HL-60/S4 treated with retinoic acid at 250 ng/mL for 4 days and 3 days (cell line): ENCODE measurements around the gene SCUBE2.

ENCODE experiments used
- in situ Hi-C: fragments of 300-500 bp; cut with MboI; formaldehyde crosslinking; loops from 2 replicates; pipeline ENCODE4 v1.7.0; 2022; ENCODE audit warnings: low sequenced_read_pairs

Gene SCUBE2

DNA sequence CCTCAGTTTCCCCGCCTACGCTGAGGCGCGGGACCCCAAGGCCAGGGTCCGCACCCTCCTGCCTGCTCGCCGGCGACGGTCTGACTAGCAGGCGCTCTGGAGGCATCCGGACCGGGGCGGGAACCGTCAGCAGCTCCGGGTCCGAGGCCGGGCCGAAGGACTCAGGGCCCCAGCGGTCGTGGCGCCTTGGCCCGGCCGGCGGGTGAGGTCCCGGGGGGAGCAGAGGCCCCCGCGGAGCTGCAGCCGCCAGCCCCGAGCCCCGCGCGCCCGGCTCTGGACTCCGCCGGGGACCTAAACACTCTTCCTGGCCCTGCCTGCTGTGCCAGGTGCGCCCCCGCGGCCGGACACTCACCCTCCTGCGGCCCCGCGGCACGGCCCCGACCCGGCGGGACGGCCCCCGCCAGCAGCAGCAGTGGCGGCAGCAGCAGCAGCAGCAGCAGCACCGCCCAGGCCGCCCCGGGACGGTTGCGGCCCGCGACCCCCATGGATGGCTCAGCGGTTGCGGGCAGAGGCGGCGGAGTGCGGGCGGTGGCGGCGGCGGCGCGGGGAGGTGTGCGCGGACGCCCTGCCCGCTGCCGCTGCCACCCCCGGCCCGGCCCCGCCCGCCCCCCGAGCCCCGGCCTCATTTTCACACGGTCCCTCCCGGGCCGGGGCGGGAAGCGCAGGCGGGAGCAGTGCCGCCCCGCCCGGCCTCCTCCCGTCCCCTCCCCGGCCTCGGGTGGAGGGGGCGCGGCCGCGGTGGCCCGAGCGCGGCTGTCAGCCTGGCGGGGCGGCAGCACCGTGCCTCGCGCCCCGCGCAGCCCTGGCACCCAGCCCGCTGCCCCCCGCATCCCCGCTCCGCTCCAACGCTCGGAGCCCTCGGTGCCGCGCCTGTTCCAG lies at the start of gene SCUBE2:
Gene SCUBE2, minus strand, starts transcription at position 556 of the 879 bp plus-strand sequence. Its CDS starts 71 bp downstream, at position 485.
- in situ Hi-C loops: no loop called here

DNA sequence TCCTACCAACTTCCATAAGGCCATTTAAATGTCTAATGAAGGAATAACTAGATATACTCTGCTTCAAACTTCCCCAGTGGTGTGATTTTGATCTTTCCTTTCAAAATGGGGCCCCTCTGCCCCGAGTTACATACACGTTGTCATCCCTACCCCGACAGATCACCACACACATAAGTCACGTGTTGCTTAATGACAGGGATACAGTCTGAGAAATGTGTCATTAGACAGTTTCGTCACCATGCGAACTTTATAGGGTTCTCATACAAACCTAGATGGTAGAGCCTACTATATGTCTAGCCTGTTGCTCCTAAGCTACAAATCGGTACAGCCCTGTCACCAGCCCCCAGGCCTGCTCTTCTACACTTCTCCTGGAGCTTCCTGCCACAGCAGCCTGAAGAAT lies 49.8 kb upstream of the SCUBE2 start:
- in situ Hi-C loops: no loop called here

DNA sequence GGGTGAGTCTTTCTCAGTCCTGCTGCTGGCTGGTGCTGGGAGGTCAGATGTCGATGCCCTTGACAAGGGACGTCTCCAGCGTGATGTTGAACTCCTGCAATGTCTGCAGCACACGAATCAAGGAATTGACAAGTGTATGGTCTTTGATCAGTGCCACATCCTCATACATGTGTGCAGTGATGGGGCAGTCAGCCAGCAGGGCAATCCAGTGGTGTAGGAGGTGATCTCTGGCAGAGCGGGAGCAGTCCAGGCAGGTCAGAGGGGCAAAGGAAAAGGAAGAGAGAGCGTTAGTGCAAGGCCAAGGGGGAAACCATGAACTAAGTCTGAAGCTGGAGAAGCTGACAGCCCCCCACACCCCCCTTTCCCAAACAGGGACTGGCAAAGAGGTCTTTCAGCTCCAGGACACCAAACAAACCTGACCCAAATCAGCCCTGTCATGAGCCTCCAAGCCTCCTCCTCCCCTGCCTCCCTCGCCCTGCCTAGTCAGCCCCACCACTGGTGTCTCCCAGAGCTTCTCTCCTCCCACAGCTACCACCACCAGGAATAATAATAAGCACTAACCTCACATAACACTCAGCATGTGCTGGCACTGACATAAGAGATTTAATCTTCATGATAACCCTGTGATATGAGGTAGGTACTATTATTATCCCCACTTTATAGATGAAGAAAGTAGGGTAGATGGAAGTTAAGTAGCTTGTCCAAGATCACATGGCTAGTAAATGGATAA lies 48.4 kb upstream of the SCUBE2 start:
- in situ Hi-C loops: no loop called here

DNA sequence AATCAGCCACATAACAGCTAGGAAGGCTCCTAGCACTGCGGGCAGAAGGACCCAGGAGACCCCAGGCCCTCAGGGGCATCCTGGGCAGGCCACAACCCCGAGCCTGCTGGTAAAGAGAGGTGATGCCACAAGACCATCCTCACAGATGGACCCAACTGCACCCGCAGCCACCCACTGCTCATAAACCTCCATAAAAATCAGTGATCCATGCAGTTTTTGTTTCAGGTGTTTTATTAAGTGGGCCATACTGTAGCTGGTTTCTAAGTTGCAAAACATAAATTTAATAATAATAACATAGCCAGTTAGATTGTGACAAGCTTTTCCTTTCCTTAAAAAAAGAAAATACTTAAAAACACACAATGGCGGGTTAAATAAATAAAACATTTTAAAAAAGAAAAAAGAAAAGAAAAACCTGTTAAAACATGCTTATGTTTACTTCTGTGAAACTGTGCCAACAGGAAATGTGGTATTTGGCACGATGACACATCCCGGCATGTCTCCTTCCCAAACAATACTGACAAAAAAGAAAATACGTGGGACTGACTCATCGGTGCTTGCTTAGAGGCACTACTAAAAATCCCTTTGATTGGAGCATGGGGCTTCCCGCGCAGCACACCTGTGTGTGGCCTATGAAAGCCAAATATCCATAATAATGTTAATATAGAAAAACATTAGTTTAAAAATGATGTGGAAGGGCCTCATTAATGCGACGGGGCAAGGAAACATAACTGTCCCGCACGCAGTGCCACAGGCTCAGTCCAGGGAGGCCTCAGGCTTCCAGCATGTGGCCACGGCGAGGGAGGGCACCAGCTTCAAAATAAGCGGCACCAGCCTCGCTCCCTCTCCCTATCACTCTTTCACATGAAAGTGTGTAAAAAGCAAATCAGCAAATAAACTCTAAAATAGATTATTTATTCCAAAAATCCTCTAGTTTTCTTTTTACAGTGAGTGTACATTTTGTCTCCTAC lies 47.5 kb upstream of the SCUBE2 start:
- in situ Hi-C loops: no loop called here

DNA sequence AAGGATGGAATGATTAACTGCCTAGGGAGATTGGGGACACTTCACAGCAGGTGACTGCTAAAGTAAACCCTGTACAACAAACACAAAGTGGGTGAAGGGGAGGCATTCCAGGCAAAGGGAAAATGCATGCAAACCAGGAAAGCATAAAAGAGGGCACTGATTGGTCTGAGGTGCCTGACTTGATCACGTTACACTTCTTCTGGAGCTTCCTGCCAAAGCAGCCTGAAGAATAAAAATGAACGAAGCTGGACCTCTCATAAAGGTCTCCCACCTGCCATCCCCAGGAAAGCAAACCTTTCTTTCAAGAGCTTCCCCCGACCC lies 46.7 kb upstream of the SCUBE2 start:
- in situ Hi-C loops: no loop called here

DNA sequence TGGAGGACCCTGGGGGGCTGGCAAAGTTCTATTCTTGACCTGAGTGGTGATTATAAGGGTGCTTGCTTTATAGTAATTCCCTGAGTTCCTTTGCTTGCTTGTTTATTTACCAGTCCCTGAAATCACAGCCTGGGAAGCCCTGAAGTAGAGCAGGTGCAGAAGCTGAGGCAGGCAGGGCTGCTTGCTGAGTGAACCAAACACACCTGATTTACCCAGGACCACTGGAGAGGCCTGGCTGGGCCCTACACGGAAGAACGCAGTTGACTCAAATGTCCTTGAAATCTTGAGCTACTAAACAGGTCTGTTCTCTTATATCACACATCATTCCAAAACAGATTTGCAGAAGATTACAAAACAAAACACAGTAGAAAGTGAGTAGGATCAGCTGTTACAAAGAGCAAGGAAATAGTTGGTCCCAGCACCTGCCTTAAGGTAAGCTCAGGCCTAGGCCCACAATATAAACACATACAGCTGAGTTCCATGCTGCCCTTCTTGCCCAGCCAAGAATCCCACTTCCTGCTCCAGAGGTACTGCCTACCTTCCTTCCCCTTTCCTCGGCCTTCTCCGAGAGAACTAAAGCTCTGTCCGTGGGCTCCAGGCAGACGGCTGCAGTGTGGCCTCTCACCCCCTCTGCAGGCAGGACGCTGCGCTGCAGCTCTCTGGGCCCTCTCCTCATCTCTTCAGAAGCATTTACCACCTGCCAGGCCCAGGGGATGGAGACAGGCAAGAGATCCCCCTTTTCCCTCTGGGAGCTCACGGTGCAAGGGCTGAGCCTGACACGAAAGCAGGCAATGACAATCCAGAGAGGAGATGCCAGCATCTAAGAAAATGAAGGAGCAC lies 46.1 kb upstream of the SCUBE2 start:
- in situ Hi-C loops: no loop called here

DNA sequence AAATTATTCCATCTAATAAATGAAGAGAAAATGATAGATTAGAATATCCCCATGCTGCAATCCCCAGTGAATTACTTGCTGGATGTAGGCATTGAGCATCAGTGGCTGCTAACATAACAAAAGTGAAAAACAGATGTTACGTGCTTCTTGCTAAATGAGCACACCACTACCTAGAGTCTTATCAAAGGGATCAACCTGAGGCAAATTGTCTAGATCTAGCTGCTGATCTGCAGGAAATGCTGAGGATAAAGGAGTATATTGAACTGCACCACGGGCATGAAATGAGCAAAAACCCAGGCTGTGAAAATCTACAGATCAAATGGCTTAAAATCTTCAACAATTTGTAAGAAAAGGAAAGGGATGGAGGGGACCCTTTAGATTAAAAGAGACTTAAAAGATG lies 45.3 kb upstream of the SCUBE2 start:
- in situ Hi-C loops: no loop called here

DNA sequence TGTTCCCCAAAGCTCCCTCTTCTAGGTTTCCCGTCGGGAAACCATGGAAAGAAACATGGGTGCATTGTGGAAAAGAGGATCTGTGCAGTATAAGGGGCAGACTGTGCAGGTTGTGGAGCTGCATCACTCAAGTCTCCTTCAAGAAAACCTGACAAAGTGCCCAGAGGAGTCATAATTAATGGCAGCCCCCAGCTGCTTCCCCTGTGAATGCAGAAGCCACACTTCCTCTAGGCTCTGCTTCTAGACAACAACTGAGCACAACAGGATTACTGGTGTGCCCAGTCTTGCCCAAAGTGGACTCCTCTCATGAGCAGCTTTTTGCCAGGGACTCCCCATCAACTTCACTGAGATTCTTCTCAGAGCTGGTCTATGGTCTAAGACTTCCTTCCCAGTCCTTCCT lies 42.6 kb upstream of the SCUBE2 start:
- in situ Hi-C loops: no loop called here

DNA sequence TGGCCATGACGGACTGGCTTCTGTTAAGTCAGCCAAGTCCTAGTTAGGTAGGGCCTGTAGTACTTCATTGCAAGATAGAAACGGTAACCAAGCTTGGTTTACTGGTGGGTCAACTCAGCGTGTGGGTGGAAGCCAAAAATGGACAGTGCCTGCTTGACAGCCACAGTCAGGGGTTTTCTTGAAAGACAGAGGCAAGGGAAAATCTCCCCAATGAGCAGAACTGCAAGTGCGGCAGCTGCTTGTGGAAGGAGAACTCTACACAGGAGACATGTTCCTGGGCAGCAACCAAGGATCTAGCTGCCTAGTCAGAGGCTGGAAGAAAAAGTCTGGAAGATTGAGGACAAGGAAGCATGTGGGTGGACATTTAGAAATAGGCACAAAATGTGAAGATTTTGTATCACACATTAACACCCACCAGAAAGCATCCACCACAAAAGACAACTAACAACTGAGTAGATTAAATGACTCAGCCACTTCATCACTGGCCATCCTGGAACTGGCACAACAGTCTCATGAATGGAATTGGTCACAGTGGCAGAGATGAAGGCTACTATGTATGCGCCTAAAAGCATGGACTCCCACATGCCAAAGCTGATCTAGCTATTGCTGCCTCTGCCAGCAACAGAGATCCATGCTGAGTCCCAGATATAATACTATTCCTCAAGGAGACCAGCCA lies 40.9 kb upstream of the SCUBE2 start:
- in situ Hi-C loops: no loop called here

DNA sequence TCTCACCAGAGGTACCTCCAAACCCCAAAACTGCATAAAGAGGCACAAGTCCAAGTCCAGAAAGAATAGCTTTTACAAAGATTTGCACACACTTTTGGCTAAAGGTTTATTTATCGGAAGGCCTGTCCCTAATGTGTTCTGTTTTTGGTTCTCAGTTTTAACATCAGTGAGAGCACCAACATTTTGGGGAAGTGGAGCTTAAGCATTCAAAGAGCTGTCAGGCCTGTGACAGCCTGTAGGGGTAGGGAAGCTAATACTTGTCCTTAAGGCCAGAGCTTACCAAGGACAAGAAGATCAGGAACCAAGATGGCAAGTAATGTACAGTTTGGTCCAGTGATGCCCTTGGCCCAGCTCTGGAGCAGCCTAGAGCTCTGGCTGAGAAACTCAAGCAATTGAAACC lies 38.9 kb upstream of the SCUBE2 start:
- in situ Hi-C loops: no loop called here

DNA sequence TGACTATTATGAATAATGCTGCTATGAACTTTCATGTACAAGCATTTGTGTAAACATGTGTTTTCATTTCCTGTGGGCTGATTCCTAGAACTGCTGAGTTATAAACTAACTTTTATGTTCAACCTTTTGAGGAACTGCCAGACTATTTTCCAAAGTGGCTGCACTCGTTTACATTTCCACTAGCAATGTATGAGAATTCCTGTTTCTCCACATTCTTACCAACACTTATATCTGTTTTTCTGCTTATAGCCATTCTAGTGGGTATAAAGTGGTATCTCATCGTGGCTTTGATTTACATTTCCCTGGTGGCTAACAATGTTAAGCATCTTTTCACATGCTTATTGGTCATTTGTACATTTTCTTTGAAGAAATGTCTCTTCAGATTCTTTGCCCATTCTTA lies 35.2 kb upstream of the SCUBE2 start:
- in situ Hi-C loops: no loop called here

DNA sequence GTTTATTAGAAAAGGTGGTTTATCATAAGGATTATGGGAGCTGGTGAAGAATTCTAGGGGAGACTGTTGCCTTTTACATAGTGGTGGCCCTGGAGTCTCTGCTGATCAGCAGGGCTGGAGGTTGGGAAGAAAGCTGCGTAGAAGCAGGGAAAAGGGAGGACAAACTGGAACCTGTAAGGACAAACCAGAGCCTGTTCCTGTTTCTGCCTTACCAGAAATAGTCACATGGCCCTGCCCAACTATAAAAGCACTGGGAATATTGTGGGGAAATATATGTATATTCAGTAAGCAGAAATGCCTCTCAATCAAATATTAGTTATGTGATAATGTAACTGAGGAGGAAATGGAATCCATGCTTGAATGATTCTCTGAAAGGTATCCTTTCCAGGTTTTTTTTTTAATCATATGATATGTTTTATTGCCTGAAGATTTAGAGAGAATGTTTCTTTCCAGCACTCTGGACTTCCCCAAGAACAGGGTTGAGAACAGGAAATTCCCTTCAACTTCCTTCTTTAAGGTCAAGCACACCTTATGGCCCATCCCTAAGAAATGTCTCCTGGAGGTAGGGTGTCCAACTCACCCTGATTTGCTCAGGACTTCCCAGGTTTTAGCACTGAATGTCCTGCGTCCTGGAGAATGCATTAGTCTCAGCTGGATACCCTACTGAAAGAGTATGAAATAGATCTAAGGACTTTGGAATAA lies 33.9 kb upstream of the SCUBE2 start:
- in situ Hi-C loops: no loop called here

DNA sequence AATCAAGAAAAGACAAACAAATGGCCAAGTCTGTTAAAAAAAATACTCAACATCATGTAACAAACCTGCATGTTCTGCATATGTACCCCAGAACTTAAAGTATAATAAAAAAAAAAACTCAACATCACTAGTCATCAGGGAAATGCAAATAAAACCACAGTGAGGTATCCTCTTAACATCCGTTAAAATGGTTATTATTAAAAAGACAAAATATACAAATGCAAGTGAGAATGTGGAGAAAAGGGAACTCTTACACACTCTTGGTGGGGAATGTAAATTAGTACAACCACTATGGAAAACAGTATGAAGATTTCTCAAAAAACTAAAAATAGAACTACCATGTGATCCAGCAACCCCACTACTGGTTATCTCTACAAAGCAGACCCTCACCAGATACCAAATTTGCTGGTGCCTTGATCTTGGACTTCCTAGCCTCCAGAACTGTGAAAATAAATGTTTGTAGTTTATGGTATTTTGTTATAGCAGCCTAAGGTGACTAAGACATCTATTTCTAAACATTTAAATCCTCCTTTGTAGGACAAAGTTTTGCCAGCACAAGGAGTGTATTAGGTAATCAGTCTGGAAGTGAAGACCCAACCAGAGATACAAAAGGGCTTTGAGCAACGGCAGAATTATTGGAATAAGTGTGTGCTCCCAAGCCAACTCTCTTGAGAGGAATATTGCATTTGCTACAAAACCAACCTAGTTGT lies 32.4 kb upstream of the SCUBE2 start:
- in situ Hi-C loops: no loop called here

DNA sequence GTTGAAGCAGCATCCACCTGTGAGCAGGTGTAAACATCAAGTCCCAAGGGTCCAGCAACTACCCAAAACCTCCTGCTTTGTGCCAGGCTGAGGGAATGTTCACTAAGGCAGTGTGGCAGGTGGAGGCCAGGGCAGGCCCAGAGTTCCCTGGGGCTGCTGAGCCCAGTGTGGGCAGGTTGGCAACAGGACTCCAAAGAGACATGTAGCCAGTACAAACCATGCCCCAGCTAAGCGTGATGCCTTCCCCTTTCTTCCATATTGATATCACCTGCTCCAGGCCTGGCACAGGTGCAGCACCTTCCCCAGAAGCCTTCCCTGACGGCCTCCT lies 30.0 kb upstream of the SCUBE2 start:
- in situ Hi-C loops: no loop called here

DNA sequence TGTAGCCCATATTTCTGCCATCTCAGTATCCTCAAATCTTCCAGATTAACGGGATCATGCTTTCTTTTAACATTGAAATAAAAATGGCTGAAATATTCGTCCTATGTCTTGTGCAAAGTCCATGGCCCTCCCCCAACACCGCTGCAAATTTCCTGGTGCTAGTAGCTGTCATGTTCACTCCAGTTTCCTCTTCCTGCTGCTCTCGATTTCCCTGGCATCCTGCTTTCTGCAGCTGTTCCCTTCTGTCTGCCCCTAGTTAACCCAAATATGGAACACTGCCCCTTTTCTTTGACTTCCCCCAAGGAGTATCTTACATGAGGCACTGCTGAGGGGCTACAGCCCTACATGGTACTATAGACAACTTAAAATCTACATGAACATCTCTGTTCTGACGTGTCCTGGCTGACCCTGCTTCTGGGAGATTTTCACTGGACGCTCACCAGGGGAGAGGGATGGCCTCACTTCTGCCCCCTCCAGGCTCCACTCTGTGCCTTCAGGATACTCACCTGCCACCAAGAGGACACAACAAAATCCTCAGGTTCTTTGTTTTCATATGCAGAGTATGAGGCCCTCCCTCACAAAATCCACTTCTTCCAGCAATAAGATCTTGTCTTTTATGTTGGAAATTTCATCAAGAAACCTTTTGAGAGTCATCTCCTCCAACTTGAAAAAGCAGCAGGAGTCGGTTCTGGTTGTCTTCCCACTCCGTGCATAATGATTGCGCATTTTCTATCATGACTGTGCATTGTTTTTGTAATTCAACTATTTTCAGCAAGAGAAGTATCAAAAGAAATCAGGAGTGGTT lies 29.5 kb upstream of the SCUBE2 start:
- in situ Hi-C loops: no loop called here

DNA sequence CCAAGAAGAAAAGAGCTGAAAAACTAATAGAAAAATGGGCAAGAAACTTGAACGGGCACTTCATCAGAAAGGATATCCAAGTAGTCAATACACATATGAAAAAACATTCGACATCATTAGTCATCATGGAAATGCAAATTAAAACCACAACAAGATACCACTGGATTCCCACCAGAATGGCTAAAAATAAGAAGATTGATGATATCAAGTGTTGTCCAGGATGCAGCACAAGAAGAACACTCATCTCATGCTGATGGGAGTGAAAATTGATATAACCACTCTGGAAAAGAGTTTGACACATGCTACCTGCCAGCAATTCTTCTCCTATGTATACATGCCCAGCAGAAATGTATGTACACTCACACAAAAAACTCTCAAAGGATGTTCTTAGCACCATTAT lies 26.9 kb upstream of the SCUBE2 start:
- in situ Hi-C loops: no loop called here

DNA sequence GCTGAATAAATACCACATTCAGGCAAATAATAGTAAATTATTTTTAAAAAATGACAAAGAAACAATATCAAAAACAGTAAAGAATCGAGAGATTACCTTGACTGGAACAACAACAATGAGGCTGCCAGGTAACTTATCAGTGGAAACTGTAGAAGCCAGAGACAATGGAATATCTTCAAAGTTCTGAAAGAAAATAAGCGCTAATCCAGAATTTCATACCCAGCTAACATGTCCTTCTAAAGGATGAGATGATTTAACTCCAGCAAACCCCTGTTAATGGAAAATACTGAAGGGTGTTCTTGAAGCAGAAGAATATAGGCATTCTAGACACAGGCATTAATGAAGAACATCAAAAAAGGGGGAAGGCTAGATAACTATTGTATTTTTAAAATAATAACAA lies 20.7 kb upstream of the SCUBE2 start:
- in situ Hi-C loops: no loop called here
